Measurements from ENCODE around the gene FAM107B. TPM values are rescaled to one million over a fixed set of nuclear protein-coding genes. Genes with fewer than 3 reads are reported as not detected.

Gene FAM107B
- total and polyA plus RNA-seq, 10 of the 15 experiments (the other 5 are each of a cell fraction or from before 2014, with no cell fraction given) = 22.9 to 162 (median 86.6) TPM

DNA sequence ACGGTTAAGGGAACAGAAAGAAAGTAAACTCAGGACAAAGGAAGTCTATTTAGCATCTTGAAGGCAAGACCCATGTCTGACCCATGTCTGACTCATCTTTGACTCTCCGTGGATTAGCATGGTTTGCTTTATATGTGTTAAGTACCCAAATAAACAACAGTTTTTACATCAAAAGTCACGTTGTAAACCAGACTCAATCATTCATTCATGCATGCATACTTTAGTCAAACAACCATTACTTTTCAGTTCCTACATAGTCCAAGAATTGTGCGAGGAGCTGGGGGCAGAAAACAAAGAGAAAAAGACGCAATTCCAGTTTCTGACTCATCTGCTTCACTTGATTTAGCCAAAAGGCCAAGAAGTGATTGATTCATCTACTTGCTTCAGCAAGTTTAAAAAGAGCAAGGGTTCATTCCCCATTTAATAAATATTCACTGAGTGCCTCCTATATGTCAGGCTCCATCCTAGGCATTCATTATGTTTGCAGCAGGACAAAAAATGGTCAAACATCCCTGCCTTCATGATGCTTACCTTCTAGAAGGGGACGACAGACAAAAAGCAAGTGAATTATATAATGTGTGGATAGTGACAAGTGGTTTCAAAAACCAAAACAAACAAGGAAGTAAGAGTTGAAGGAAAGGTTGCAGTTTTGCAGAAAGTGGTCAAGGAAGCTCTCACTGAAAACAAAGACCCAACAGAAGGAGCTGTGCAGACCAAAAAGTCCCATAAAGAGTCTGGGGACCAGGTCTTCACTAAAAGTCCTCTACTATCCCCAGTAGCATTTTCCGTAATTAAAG, 116.2 kb downstream of the FAM107B start (continued):
- TF ChIP-seq, protein P1, sequence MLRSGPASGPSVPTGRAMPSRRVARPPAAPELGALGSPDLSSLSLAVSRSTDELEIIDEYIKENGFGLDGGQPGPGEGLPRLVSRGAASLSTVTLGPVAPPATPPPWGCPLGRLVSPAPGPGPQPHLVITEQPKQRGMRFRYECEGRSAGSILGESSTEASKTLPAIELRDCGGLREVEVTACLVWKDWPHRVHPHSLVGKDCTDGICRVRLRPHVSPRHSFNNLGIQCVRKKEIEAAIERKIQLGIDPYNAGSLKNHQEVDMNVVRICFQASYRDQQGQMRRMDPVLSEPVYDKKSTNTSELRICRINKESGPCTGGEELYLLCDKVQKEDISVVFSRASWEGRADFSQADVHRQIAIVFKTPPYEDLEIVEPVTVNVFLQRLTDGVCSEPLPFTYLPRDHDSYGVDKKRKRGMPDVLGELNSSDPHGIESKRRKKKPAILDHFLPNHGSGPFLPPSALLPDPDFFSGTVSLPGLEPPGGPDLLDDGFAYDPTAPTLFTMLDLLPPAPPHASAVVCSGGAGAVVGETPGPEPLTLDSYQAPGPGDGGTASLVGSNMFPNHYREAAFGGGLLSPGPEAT (IDR thresholded peaks at IDR 0.05; ENCODE audit: low read depth) = peak; percentile 64
- TF ChIP-seq NR2F1 (conservative IDR thresholded peaks at IDR 0.05) (0 out of 2 replicates have a peak, but pooled peaks have one; percentile 22), ZNF24 (IDR thresholded peaks at IDR 0.05) (peak; percentile 97), MEF2A (IDR thresholded peaks at IDR 0.05; ENCODE audit: insufficient read depth, low read depth, low read length) (0 out of 2 replicates have a peak, but pooled peaks have one; percentile 10), SIN3A (IDR thresholded peaks at IDR 0.05; ENCODE audit: low read depth, low read length) (no peak), BRCA1 (IDR thresholded peaks at IDR 0.05; ENCODE audit: low read depth, low read length) (no peak), SMC3 (IDR thresholded peaks at IDR 0.05; ENCODE audit: borderline replicate concordance, low read length) (0 out of 2 replicates have a peak, but pooled peaks have one; percentile 9), FOS (IDR thresholded peaks at IDR 0.05; ENCODE audit: borderline replicate concordance, extremely low read depth, insufficient read length) (no peak), IKZF1 (conservative IDR thresholded peaks at IDR 0.05) (no peak), ZNF274 (IDR thresholded peaks at IDR 0.05; ENCODE audit: insufficient read depth, insufficient read length) (no peak), IRF4 (IDR thresholded peaks at IDR 0.05; ENCODE audit: low read depth, low read length) (0 out of 2 replicates have a peak, but pooled peaks have one; percentile 10), POU2F2 (IDR thresholded peaks at IDR 0.05; ENCODE audit: borderline replicate concordance, low read depth, low read length) (peak; percentile 71; the same call in 1 of the 3 replicates), SREBF1 (IDR thresholded peaks at IDR 0.05; ENCODE audit: low read length) (no peak), ZNF384 (IDR thresholded peaks at IDR 0.05; ENCODE audit: borderline replicate concordance, low read depth, low read length) (no peak), PAX5 (IDR thresholded peaks at IDR 0.05; ENCODE audit: borderline replicate concordance, low read depth, low read length) (no peak; the same call in 1 of the 2 replicates), YY1 (IDR thresholded peaks at IDR 0.05; ENCODE audit: low read depth, low read length) (0 out of 2 replicates have a peak, but pooled peaks have one; percentile 9)
- TF ChIP-seq, protein P2, sequence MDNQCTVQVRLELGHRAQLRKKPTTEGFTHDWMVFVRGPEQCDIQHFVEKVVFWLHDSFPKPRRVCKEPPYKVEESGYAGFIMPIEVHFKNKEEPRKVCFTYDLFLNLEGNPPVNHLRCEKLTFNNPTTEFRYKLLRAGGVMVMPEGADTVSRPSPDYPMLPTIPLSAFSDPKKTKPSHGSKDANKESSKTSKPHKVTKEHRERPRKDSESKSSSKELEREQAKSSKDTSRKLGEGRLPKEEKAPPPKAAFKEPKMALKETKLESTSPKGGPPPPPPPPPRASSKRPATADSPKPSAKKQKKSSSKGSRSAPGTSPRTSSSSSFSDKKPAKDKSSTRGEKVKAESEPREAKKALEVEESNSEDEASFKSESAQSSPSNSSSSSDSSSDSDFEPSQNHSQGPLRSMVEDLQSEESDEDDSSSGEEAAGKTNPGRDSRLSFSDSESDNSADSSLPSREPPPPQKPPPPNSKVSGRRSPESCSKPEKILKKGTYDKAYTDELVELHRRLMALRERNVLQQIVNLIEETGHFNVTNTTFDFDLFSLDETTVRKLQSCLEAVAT (IDR thresholded peaks at IDR 0.05) = no peak
- TF ChIP-seq, protein P3, sequence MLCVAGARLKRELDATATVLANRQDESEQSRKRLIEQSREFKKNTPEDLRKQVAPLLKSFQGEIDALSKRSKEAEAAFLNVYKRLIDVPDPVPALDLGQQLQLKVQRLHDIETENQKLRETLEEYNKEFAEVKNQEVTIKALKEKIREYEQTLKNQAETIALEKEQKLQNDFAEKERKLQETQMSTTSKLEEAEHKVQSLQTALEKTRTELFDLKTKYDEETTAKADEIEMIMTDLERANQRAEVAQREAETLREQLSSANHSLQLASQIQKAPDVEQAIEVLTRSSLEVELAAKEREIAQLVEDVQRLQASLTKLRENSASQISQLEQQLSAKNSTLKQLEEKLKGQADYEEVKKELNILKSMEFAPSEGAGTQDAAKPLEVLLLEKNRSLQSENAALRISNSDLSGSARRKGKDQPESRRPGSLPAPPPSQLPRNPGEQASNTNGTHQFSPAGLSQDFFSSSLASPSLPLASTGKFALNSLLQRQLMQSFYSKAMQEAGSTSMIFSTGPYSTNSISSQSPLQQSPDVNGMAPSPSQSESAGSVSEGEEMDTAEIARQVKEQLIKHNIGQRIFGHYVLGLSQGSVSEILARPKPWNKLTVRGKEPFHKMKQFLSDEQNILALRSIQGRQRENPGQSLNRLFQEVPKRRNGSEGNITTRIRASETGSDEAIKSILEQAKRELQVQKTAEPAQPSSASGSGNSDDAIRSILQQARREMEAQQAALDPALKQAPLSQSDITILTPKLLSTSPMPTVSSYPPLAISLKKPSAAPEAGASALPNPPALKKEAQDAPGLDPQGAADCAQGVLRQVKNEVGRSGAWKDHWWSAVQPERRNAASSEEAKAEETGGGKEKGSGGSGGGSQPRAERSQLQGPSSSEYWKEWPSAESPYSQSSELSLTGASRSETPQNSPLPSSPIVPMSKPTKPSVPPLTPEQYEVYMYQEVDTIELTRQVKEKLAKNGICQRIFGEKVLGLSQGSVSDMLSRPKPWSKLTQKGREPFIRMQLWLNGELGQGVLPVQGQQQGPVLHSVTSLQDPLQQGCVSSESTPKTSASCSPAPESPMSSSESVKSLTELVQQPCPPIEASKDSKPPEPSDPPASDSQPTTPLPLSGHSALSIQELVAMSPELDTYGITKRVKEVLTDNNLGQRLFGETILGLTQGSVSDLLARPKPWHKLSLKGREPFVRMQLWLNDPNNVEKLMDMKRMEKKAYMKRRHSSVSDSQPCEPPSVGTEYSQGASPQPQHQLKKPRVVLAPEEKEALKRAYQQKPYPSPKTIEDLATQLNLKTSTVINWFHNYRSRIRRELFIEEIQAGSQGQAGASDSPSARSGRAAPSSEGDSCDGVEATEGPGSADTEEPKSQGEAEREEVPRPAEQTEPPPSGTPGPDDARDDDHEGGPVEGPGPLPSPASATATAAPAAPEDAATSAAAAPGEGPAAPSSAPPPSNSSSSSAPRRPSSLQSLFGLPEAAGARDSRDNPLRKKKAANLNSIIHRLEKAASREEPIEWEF (IDR thresholded peaks at IDR 0.05; ENCODE audit: insufficient replicate concordance, low read depth, low read length) = no peak
- TF ChIP-seq, protein P4, sequence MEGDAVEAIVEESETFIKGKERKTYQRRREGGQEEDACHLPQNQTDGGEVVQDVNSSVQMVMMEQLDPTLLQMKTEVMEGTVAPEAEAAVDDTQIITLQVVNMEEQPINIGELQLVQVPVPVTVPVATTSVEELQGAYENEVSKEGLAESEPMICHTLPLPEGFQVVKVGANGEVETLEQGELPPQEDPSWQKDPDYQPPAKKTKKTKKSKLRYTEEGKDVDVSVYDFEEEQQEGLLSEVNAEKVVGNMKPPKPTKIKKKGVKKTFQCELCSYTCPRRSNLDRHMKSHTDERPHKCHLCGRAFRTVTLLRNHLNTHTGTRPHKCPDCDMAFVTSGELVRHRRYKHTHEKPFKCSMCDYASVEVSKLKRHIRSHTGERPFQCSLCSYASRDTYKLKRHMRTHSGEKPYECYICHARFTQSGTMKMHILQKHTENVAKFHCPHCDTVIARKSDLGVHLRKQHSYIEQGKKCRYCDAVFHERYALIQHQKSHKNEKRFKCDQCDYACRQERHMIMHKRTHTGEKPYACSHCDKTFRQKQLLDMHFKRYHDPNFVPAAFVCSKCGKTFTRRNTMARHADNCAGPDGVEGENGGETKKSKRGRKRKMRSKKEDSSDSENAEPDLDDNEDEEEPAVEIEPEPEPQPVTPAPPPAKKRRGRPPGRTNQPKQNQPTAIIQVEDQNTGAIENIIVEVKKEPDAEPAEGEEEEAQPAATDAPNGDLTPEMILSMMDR (IDR thresholded peaks at IDR 0.05 in 2 of 3, conservative IDR thresholded peaks at IDR 0.05 in 1 of 3; ENCODE audit: control insufficient read depth in 2 of 3, extremely low read depth in 1 of 3, insufficient read depth in 1 of 3, low read depth in 3 of 3, low read length in 3 of 3) = no peak

Data from GM12878 (cell line).